Occipital lobe (tissue), 3 donors: ENCODE results near the gene CNNM4. TPM values are rescaled to one million over a fixed set of nuclear protein-coding genes. Genes with fewer than 3 reads are reported as not detected.

Source experiments
- DNase-seq: peaks from one replicate; lab custom pipeline; 2025; lab: John Stamatoyannopoulos, UW
- small RNA-seq: library from RNA; depleted of rRNA; stranded (forward); fragments of <200 nt; gene quantifications from one replicate; pipeline ENCODE3, GENCODE V24; 2014
- total RNA-seq: library from RNA; depleted of rRNA; stranded (reverse); fragments of >200 nt; gene quantifications from one replicate; pipeline ENCODE4 v1.2.3, GENCODE V29; 2014

The CNNM4 gene
- total RNA-seq, 1 donor from 2014 or later, result 8.1 TPM

GRCh38 chr2:96859099-96859649, 98.5 kb downstream of the CNNM4 start:
- no peak for DNase-seq

GRCh38 chr2:96859681-96860064, 99.0 kb downstream of the CNNM4 start:
- no peak for DNase-seq

GRCh38 chr2:96860065-96861029, 99.6 kb downstream of the CNNM4 start:
- no peak for DNase-seq

- DNase-seq, result no peak
Observed at GRCh38 chr2:96861074-96861473, 100.4 kb downstream of the CNNM4 start.

Small RNA genes within 50 kb of the gene (small RNA-seq; reads per million reads assigned to genes)
- gene MIR3127, result not detected

Other genes with a start within 250 kb of the CNNM4 start
- gene ARID5A, start 224.2 kb upstream of the CNNM4 start, total RNA-seq, result 1.2 TPM
- 32.1 TPM for gene KANSL3, start 122.6 kb upstream of the CNNM4 start, total RNA-seq
- gene FER1L5, start 118.1 kb upstream of the CNNM4 start, total RNA-seq, result 0.47 TPM
- gene LMAN2L, start 20.8 kb upstream of the CNNM4 start, total RNA-seq, result 21.7 TPM
- 8.3 TPM for gene CNNM3, start 55.4 kb downstream of the CNNM4 start, total RNA-seq
- 5.9 TPM for gene ANKRD23, start 83.1 kb downstream of the CNNM4 start, total RNA-seq
- gene ANKRD39, start 97.1 kb downstream of the CNNM4 start, total RNA-seq, result 8.0 TPM
- 54.9 TPM for gene SEMA4C, start 109.2 kb downstream of the CNNM4 start, total RNA-seq
- gene FAM178B, start 225.7 kb downstream of the CNNM4 start, total RNA-seq, result not detected